GM19240 (cell line): ENCODE results near the gene NELFB.
A peak's percentile ranks its signal among the peaks of the same experiment; 100 is the strongest.

ENCODE experiments used
- DNase-seq: peaks from one replicate; pipeline ENCODE4 v3.0.0; 2011; ENCODE audit warnings: low spot score; ENCODE audit not compliant: insufficient read length

The NELFB gene

GRCh38 chr9:137280474-137281344, 25.6 kb downstream of the NELFB start:
- DNase-seq = no peak

DNA sequence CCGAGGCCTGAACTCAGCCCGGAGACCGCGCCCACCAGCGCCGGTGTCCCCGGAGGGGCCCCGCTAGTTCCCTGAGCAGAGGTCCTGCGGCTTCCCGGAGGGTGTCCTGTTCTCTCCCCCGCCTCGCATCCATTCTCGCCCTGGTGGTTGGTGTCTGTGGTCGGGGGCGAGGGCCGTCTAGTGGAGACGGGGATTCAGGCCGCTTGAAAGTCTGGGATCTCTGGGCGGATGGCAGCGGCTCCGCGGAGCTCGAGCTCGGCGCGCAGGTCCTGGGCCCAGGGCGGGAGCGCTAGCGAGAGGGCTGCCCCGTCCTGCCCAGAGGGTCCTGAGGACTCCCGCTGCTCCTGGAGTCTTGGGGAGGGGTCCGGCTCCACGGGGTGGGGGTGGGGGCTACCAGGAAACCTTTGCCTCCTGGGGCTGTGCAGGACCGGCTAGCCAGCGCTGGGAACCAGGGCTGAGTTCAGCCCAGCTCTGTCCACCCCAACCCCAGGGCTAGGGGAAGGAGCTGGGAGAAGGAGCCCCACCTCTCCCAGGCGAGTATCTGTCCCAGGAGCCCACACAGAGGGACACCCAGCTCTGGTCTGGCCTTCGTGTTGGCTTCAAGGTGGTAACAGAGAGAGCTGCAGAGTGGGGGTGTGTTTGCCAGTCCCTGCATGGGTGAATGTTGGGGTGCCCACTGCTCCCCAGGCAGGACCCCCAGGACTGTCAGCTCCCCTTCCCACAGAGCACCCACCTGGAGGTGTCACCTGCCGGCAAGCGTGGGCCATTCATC, 26.4 kb downstream of the NELFB start:
- no peak for DNase-seq

- DNase-seq = no peak
Measured at GRCh38 chr9:137286975-137287383, 31.9 kb downstream of the NELFB start.

DNA sequence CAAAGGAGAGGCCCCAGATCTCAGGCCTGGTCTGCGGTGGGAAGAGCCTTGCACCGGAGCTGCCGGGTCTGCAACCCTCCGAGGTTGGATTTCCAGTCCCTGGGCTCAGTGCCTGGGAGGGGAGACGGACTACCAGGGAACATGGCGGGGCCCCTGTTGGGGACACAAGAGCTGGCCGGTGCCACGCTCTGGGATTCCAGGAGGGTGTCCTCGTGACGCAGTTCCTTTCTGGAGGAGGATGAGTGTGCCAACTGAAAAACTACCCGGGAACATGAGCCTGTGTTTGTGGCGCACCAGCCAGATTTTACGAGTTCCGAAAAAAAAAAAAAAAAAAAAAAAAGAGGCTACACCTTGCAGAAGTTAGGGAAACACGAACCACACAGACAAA, 38.0 kb downstream of the NELFB start:
- DNase-seq = no peak

DNA sequence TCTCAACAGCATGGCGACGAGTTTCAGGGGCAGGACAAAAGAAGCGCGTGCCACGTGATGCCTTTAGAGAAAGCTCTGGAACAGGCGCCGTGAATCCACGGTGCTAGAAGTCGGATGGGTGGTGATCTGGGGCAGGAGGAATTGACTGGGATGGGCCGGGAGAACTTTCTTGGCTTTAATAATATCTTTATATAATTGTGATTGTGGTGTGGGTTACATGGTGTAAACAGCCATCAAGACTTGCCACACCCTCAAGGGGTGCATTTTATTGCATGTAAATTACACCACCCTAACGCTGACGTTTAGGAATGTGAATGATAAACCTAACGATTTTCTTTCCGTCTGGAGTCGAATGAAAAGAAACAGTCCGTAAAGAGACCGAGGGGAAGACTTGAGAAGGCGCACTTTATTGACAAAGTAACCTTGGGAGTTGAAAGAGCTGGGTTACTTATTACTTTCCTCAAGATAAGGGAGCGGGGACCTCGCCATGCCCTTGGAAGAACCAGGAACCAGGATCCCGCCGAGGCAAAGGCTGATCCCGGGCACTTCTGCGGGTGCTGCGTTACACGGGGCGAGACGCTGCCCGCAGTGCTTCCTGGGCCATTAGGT, 38.5 kb downstream of the NELFB start:
- DNase-seq = no peak

DNA sequence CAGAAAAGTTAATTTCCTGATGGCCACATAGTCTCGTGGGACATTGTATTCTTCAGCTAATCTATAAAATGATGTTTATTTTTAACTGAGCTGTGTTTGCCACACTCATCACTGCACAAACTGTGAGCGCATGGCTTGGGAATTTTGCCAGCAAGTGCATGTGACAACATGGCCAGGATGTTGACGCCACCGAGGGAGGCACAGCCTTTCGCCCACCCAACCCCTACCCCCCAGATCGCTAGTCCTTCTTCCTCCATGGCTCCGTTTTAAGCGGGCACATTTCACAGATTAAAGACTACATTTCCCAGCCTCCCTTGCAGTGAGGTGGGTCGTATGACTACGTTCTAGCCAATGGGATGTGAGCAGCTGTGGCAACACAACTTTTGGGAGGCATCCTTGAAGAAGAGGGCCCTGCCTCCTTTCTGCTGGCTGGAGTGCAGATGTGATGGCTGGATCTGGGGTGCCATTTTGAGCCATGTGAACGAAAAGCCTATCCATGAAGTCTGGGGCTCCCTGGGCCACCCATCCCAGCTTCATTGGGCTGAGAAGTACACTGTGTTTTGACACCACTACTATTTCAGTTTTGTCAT, 39.1 kb downstream of the NELFB start:
- no peak for DNase-seq

DNA sequence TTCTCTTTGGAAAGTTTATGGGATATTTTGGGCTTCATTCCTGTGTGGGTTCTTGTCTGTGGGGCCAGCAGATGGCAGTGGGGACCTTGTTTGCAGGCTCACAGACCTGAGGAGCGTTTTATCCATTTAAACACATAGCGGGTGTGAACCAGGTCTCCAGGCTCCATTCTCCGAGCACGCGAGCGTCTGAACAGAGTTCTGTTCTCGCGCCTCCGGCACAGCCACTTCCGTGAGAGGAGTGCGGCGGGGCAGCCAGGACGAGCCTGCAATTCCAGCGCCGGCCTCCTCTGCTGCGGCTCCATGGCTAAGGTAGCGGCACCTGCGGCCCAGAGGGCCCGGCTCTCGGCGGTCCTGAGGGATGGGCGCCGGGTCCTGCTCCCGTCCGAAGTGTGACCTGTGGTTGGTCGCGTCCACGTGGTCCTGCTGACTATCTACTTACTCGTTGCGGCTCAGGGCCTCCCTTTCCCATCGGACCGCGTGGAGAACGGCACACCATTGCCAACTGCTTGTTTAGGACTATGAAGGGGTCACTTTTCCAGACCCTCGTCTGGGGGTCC, 39.6 kb downstream of the NELFB start:
- no peak for DNase-seq

- peak; percentile 88 for DNase-seq
Measured at GRCh38 chr9:137295238-137295811, 40.2 kb downstream of the NELFB start.

DNA sequence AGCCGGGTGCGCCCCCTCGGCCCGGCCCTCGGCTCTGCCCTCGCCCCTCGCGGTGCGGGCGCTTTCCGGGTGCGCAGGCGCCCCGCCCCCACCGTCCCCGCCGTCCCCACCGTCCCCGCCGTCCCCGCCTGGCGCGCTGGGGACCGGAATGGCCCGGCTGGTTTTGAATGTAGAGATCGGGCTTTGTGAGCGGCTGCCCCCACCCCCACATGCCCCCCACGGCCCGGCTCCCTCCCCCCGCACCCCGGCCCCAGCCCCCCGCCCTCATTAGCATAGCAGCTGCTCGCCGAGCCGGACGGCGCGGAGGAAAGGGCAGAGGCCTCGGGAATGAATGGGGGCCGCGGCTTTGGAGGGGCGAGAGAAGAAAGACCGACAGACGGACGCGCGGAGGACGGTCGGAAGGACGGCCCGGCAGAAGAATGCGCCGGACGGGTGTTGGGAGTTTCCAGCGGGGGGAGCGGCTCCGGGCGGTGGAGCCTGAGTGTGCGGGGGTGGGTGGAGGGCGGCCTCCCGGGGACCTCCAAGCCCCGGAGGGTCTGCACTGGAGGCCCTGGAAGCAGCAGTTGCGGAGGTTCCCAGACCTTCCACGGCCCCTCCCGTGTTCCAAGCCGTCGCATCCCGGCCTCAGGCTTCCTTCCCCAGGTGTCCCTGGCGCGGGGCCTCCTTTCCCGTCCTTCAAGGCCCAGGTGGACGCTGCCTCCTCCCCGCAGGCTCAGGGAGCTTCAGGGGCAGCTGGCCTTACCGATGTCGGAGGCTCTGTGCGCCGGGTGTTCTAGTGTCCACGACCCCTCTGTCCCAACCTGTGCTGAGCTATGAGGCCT, 40.9 kb downstream of the NELFB start:
- no peak for DNase-seq

DNA sequence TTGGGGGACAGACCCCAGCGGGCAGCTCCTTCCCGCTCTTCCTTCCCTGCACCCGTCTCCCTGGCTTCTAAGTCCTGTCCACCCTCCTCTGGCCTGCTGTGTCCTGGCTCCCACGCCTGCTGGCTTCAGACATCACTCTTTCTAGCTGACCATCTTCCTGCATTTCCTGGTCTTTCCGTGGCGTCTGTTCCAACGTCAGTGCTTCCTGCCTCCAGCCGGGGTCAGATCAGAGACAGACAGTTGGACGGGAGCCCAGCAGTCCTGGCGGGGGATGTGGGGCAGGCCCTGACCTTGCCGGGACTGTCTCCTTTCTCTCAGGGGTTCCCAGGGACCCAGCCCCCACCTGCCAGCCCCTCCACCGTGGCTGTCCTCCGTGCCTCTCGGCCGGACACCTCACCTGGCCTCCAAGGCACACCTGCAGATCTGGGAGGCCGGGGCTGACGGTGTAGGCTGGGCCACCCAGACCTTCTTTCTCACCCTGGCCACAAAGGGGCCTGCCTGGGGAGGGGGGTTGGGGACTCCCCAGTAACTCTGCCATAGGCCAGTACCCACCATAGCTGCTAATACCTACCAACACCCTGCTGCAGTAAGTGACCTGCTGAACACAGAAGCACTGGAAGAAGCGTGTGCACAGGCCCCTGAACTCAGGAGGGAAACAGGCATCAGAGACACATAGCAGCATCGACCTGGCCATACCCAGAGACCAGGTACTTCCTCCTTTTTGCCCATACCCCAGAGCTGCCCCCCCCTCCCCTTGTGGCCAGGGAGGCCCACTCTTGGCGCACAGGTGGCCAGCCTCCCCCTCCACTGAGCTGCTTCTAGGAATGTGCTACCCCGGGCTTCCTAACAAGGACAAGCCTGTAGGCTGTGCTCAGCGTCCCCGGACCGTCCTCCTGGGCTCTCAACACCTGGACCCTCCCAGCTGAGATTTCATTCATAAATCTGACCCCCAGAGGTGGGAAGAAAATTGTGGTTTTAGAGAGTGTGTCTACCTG, 41.8 kb downstream of the NELFB start:
- DNase-seq = no peak

- no peak for DNase-seq
Measured at GRCh38 chr9:137297966-137298365, 42.8 kb downstream of the NELFB start.

GRCh38 chr9:137298401-137299202, 43.5 kb downstream of the NELFB start:
- no peak for DNase-seq

DNA sequence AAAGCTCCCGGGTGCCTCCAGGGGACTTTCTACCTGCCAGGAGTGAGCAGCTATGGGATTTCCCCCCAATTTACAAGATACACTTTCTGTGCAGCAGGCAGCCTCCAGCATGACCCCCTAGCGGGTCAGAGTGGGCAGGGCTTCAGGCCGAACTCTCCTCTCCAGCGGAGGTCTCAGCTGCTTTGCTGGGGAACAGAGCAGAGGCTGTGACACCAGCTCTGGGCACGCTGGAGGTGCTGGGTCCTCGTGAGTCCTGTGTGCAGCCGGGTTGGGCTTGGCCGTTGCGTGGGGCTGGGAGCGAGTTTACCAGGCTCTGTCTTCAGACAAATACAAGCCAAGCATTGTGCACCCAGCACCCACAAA, 44.1 kb downstream of the NELFB start:
- no peak for DNase-seq

GRCh38 chr9:137299938-137300337, 44.8 kb downstream of the NELFB start:
- no peak for DNase-seq

DNA sequence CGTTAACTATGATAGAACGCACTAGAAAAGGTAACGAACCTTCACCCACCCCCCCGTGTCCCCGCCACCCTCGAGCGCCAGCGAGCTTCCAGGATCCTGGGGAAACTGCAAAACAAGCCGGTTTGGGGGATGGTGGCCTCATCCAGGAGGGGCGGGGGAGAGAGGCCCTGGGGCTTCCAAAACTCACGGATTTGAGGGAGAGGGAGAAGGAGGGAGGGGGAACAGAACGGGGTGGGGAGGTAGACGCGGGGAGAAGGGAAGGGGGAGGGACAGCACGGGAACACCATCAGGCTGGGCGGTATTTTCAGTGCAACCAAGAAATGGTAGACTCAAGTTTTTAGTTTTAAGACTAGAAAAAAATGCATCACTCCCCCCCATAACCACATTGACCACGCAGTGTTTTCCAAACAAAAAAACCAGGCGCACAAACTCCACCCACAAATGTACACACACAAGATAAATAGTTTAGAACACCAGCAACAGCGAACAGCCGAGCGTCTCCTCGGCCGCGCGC, 45.5 kb downstream of the NELFB start:
- DNase-seq = no peak

DNA sequence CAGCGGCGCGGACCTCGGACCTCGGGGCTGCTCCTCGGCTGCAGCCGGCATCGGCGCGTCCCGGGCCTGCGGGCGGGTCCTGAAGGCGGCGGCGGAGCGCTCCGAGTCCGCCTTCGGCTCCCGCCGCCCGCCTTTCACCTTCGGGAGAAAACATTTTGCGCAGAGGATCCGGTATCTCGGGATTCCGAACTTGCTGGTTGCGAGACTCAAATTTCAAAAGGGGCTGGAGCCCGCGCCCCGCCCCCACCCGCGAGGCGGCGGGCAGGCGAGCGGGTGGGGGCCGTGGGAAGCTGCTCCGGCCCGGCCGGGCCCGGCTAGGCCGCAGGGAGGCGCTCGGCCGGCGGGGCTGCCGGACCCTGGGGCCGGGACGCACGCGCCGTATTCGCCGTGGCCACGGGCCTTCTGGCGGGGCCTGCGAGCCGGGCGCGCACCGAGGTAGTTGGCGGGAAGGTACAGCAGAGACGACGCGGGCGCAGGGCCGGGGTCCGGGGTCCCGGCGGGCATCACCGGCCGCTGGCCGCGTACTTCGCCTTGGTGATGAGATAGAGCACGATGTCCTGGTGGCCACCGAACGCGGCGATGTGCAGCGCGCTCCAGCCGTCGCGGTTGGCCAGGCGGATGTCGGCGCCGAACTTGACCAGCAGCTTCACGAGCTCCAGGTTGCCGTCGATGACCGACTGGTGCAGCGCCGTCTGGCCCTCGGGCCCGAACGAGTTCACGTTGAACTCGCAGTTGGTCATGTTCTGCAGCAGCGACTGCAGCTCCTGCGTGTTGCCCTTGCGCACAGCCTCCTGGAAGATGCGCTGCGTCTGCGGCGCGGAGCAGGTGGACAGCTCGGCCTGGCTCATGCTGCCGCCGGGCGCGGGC, 46.2 kb downstream of the NELFB start:
- DNase-seq = no peak

DNA sequence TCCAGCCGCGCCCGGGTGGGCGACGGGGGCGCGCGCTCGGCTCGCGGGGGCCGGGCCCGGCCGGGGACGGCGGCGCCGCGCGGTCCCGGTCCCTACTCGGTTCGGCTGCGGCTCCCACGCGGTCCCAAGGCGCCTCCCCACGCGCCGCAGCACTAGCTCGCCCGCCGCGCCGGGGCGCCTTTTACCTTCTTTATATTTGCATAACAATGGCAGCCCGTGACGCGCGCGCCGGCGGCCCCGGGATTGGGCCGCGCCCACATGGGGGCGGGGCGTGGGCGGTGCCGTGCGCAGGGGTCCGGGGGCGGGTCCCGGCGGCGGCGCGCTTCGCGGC, 47.0 kb downstream of the NELFB start, which contains the start of gene NRARP:
TSS of gene NRARP (minus strand) at position 154 of the 331 bp plus-strand sequence. CDS start 343 bp downstream, outside the sequence.
- DNase-seq = peak; percentile 92
